Caco-2 (cell line): ENCODE data around the gene EPB41L4B. TPM values are rescaled to one million over a fixed set of nuclear protein-coding genes. Genes with fewer than 3 reads are reported as not detected.

Experiments used
- BruUV-seq: library from RNA; stranded (reverse); fragments of 400-500 nt; replicated peaks from 2 replicates; lab custom pipeline; 2021; lab: Mats Ljungman, UMichigan
- CTCF ChIA-PET: fragments of 300-600 bp; sonication (Branson Sonifier 250); formaldehyde crosslinking; loops from one replicate; lab custom pipeline; 2022; ENCODE audit warnings: antibody characterized with exemption; lab: Charles Lee
- POLR2A ChIA-PET: fragments of 300-600 bp; sonication (Branson Sonifier 250); formaldehyde crosslinking; loops from one replicate; lab custom pipeline; 2022; ENCODE audit warnings: antibody characterized with exemption; lab: Charles Lee
- DNase-seq, 2 experiments: peaks; one replicate each; pipeline versions ENCODE4 v3.0.0 to v3.0.0-alpha.2; 2020 to 2022
- H3K27me3 ChIP-seq: replicated peaks from 2 replicates; pipeline ENCODE4 v1.6.0; 2011; ENCODE audit warnings: low read length; ENCODE audit not compliant: control insufficient read depth, insufficient read depth
- H3K36me3 ChIP-seq: 2 replicates; pipeline ENCODE4 v1.5.1; 2011; ENCODE audit warnings: low read length; ENCODE audit not compliant: control insufficient read depth, insufficient read depth
- H3K4me1 ChIP-seq: fragments of 250-450 bp; sonication (Bioruptor Pico); 2 replicates; pipeline ENCODE4 v1.5.1; 2020; ENCODE audit warnings: mild to moderate bottlenecking
- H3K4me3 ChIP-seq: 2 replicates; pipeline ENCODE4 v1.5.1; 2011; ENCODE audit warnings: low read depth, mild to moderate bottlenecking, control low read depth, low read length
- H3K9me3 ChIP-seq: fragments of 250-450 bp; sonication (Bioruptor Pico); 2 replicates; pipeline ENCODE4 v1.5.1; 2020; ENCODE audit warnings: mild to moderate bottlenecking, moderate library complexity
- H3K27ac Mint-ChIP-seq: one replicate; pipeline ENCODE4 v1.8.0; 2022; ENCODE audit warnings: mixed read lengths; ENCODE audit not compliant: unreplicated experiment
- H3K27me3 Mint-ChIP-seq: one replicate; pipeline ENCODE4 v1.8.0; 2022; ENCODE audit warnings: mixed read lengths; ENCODE audit not compliant: insufficient read depth, unreplicated experiment
- H3K36me3 Mint-ChIP-seq: one replicate; pipeline ENCODE4 v1.8.0; 2022; ENCODE audit warnings: mild to moderate bottlenecking, mixed read lengths; ENCODE audit not compliant: insufficient read depth, unreplicated experiment
- H3K4me1 Mint-ChIP-seq: one replicate; pipeline ENCODE4 v1.8.0; 2022; ENCODE audit warnings: low read depth, mixed read lengths; ENCODE audit not compliant: unreplicated experiment
- H3K4me3 Mint-ChIP-seq: one replicate; pipeline ENCODE4 v1.8.0; 2022; ENCODE audit warnings: mild to moderate bottlenecking, moderate library complexity, mixed read lengths; ENCODE audit not compliant: unreplicated experiment
- H3K9me3 Mint-ChIP-seq: one replicate; pipeline ENCODE4 v1.8.0; 2022; ENCODE audit warnings: mixed read lengths; ENCODE audit not compliant: unreplicated experiment
- intact Hi-C: fragments of 100-400 bp; cut with micrococcal nuclease; formaldehyde crosslinking; loops from one replicate; pipeline ENCODE4 v1.10.0; 2022; ENCODE audit not compliant: unreplicated experiment
- total RNA-seq: library from RNA; stranded (reverse); gene quantifications from 2 replicates; pipeline ENCODE4 v1.2.3, GENCODE V29; 2022
- TF ChIP-seq, protein P1 (sequence below), 2 experiments: fragments of 200-600 bp in 1 of 2; IDR thresholded peaks; 1 replicate in 1 of 2; 2 replicates in 1 of 2; pipeline versions ENCODE4 v1.5.1 to v1.8.0; 2011 to 2022; ENCODE audit warnings: antibody characterized with exemption in 1 of 2, control low read depth in 1 of 2, inconsistent platforms in 1 of 2, low read depth in 1 of 2, low read length in 1 of 2, mild to moderate bottlenecking in 1 of 2, moderate library complexity in 1 of 2; ENCODE audit not compliant: insufficient read depth in 1 of 2, severe bottlenecking in 1 of 2, unreplicated experiment in 1 of 2

Gene EPB41L4B
- total RNA-seq, 1 experiment from 2014 or later: 16.3 TPM

DNA sequence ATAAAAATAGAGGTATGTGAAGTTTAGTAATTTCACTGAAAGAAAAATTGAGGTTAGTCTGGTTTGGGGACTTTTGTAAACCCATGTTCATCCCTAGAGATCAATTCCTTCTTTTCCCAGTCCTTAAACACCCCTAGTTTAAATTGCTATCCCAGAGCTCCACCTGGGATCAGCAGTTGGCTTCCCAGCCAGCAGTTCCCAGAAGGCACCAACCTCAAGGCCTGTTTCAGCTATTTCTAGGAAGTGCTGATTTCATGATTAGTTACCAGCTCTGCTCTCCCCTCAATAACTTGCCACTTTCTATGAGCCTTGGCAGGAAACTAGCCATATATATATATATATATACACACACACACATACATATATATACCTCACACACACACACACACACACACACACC, 30.5 kb downstream of the EPB41L4B start:
- ChIA-PET CTCF (no interaction called here), POLR2A (no interaction called here)
- H3K4me3 ChIP-seq: no peak overlapping the region
- BruUV-seq: no TSS peak
- H3K9me3 ChIP-seq: no peaks in the 10 kb centered on the region
- no peak for DNase-seq
- no peak overlapping the region for H3K27ac Mint-ChIP-seq
- TF ChIP-seq, protein P1, sequence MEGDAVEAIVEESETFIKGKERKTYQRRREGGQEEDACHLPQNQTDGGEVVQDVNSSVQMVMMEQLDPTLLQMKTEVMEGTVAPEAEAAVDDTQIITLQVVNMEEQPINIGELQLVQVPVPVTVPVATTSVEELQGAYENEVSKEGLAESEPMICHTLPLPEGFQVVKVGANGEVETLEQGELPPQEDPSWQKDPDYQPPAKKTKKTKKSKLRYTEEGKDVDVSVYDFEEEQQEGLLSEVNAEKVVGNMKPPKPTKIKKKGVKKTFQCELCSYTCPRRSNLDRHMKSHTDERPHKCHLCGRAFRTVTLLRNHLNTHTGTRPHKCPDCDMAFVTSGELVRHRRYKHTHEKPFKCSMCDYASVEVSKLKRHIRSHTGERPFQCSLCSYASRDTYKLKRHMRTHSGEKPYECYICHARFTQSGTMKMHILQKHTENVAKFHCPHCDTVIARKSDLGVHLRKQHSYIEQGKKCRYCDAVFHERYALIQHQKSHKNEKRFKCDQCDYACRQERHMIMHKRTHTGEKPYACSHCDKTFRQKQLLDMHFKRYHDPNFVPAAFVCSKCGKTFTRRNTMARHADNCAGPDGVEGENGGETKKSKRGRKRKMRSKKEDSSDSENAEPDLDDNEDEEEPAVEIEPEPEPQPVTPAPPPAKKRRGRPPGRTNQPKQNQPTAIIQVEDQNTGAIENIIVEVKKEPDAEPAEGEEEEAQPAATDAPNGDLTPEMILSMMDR (IDR thresholded peaks at IDR 0.05; ENCODE audit: insufficient read depth in 1 of 2, low read depth in 1 of 2, low read length in 1 of 2, severe bottlenecking in 1 of 2, unreplicated experiment in 1 of 2): no peak
- intact Hi-C loops: no loop called here
- H3K4me1 Mint-ChIP-seq: peaks cover 7% of the 10 kb centered on the region
- H3K4me3 Mint-ChIP-seq: no peak overlapping the region
- no peaks in the 10 kb centered on the region for H3K4me1 ChIP-seq
- no peaks in the 10 kb centered on the region for H3K9me3 Mint-ChIP-seq
- no peaks in the 10 kb centered on the region for H3K36me3 ChIP-seq
- H3K36me3 Mint-ChIP-seq: peaks cover 7% of the 10 kb centered on the region
- no peaks in the 10 kb centered on the region for H3K27me3 Mint-ChIP-seq
- no peaks in the 10 kb centered on the region for H3K27me3 ChIP-seq

DNA sequence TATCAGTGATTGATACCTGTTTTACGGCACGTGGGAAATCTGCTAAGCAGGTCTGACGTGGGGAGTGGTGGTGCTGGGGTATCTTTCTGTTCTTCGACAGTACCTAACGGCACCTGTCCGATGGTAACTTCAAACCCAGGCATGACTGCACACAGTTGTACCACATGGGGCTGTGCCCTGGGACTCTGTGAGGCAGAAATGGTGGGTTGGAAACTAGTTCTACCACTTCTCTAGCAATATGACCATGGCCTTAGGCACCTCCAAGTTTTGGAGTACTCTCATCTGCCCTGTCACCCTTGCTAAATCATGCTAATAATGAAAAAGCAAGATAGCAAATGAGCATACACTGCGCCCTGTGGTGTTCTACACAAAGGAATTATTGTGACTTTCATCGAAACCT, 30.9 kb downstream of the EPB41L4B start:
- BruUV-seq: no TSS peak
- Histone ChIP-seq H3K27me3 (no peaks in the 10 kb centered on the region), H3K36me3 (no peaks in the 10 kb centered on the region), H3K4me1 (no peaks in the 10 kb centered on the region), H3K4me3 (no peak overlapping the region), H3K9me3 (no peaks in the 10 kb centered on the region)
- CTCF ChIA-PET: no interaction called here
- intact Hi-C loops: no loop called here
- peaks cover 7% of the 10 kb centered on the region for H3K36me3 Mint-ChIP-seq
- TF ChIP-seq, protein P1 (IDR thresholded peaks at IDR 0.05; ENCODE audit: insufficient read depth in 1 of 2, low read depth in 1 of 2, low read length in 1 of 2, severe bottlenecking in 1 of 2, unreplicated experiment in 1 of 2): no peak
- peaks cover 7% of the 10 kb centered on the region for H3K4me1 Mint-ChIP-seq
- POLR2A ChIA-PET: no interaction called here
- DNase-seq: no peak
- H3K27ac Mint-ChIP-seq: no peak overlapping the region
- H3K27me3 Mint-ChIP-seq: no peaks in the 10 kb centered on the region
- no peak overlapping the region for H3K4me3 Mint-ChIP-seq
- H3K9me3 Mint-ChIP-seq: no peaks in the 10 kb centered on the region

DNA sequence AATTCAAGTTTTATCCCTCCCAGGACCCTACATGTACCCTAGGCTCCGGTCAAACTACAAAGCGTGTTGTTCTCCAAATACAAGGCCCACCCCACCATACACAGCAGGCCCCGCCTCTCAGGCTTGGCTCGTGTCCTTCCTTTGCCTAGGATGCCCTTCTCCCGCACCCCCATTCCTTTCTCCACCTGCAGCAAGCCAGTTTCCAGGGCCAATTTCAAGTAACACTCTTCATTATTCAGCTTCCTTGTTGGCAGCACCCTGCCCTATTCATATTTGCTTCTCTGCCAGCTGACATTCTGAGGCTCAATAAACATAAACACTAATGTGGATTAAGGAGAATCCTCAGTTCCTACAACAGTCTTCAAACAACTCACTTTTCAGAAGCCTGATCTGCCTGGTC, 31.7 kb downstream of the EPB41L4B start:
- Mint-ChIP-seq H3K4me3 (no peak overlapping the region), H3K27ac (no peak overlapping the region), H3K9me3 (no peaks in the 10 kb centered on the region), H3K36me3 (peaks cover 7% of the 10 kb centered on the region), H3K4me1 (peaks cover 7% of the 10 kb centered on the region), H3K27me3 (no peaks in the 10 kb centered on the region)
- H3K36me3 ChIP-seq: no peaks in the 10 kb centered on the region
- no peak for DNase-seq
- BruUV-seq: no TSS peak
- H3K9me3 ChIP-seq: no peaks in the 10 kb centered on the region
- H3K27me3 ChIP-seq: no peaks in the 10 kb centered on the region
- TF ChIP-seq, protein P1 (IDR thresholded peaks at IDR 0.05; ENCODE audit: insufficient read depth in 1 of 2, low read depth in 1 of 2, low read length in 1 of 2, severe bottlenecking in 1 of 2, unreplicated experiment in 1 of 2): no peak
- ChIA-PET POLR2A (no interaction called here), CTCF (no interaction called here)
- intact Hi-C loops: no loop called here
- no peaks in the 10 kb centered on the region for H3K4me1 ChIP-seq
- no peak overlapping the region for H3K4me3 ChIP-seq
